Endodermal cell (in vitro differentiated cells): ENCODE measurements around the gene GJA1. TPM values are rescaled to one million over a fixed set of nuclear protein-coding genes. Genes with fewer than 3 reads are reported as not detected.
"Not testable (repeated sequence)": the region's sequence is repeated elsewhere in the genome, so short reads cannot be mapped to it uniquely, and the experiment has no call there.

Source experiments
- DNase-seq: peaks from one replicate; pipeline ENCODE4 v3.0.0-alpha.2; 2017
- H3K27ac ChIP-seq: 2 replicates; pipeline ENCODE4 v1.5.1; 2013; ENCODE audit warnings: mild to moderate bottlenecking, low read depth, low read length, moderate library complexity
- H3K27me3 ChIP-seq: 2 replicates; pipeline ENCODE4 v1.6.1; 2013; ENCODE audit warnings: mild to moderate bottlenecking, low read length, moderate library complexity; ENCODE audit not compliant: insufficient read depth, control insufficient read depth, poor library complexity, severe bottlenecking
- H3K36me3 ChIP-seq: 2 replicates; pipeline ENCODE4 v1.7.0; 2013; ENCODE audit warnings: mild to moderate bottlenecking, low read length, moderate library complexity; ENCODE audit not compliant: control insufficient read depth, insufficient read depth
- H3K4me1 ChIP-seq: one replicate; pipeline ENCODE4 v1.7.0; 2013; ENCODE audit warnings: low read length; ENCODE audit not compliant: control insufficient read depth, insufficient read depth
- H3K4me3 ChIP-seq: 2 replicates; pipeline ENCODE4 v1.5.1; 2013; ENCODE audit warnings: mild to moderate bottlenecking, low read length, moderate library complexity
- H3K9ac ChIP-seq: 2 replicates; pipeline ENCODE4 v1.6.1; 2013; ENCODE audit warnings: mild to moderate bottlenecking, low read length, moderate library complexity; ENCODE audit not compliant: poor library complexity, severe bottlenecking; ENCODE audit errors: extremely low read depth
- H3K9me3 ChIP-seq: 2 replicates; pipeline ENCODE4 v1.6.1; 2013; ENCODE audit warnings: mild to moderate bottlenecking, low read length, moderate library complexity; ENCODE audit not compliant: control insufficient read depth
- H3K27ac Mint-ChIP-seq: 2 replicates; pipeline ENCODE4 v1.8.0; 2020; ENCODE audit warnings: mixed read lengths
- H3K27me3 Mint-ChIP-seq: 2 replicates; pipeline ENCODE4 v1.8.0; 2021; ENCODE audit warnings: mild to moderate bottlenecking, mixed read lengths; ENCODE audit not compliant: insufficient read depth
- H3K36me3 Mint-ChIP-seq: 2 replicates; pipeline ENCODE4 v1.8.0; 2020; ENCODE audit warnings: low read depth, mixed read lengths
- H3K4me1 Mint-ChIP-seq: 2 replicates; pipeline ENCODE4 v1.8.0; 2020; ENCODE audit warnings: mixed read lengths
- H3K4me3 Mint-ChIP-seq: 2 replicates; pipeline ENCODE4 v1.8.0; 2020; ENCODE audit warnings: mild to moderate bottlenecking, moderate library complexity, mixed read lengths
- H3K9me3 Mint-ChIP-seq: 2 replicates; pipeline ENCODE4 v1.8.0; 2020; ENCODE audit warnings: mild to moderate bottlenecking, mixed read lengths
- WGBS, 2 experiments: methylation state at CpG; one replicate each; pipeline versions ENCODE4 v1.1.5 to v1.1.7; 2013; ENCODE audit warnings: missing lambda C conversion rate in 2 of 2, mixed read lengths in 1 of 2; ENCODE audit not compliant: insufficient coverage in 1 of 2, insufficient read length in 1 of 2; 5-methylcytosine and 5-hydroxymethylcytosine counted together
- total RNA-seq, 2 donors: library from RNA; stranded (reverse); fragmentation: NEBNext Ultra II Directional in 1 of 2; extraction: Animal tissue kit (Norgen Biotek cat#: 25700) in 1 of 2; gene quantifications; 2 replicates in 1 of 2; 3 replicates in 1 of 2; pipeline ENCODE4 v1.2.1, GENCODE V29; 2021
- TF ChIP-seq, protein P1 (sequence below): fragments of 200-600 bp; sonication (generic); conservative IDR thresholded peaks from 2 replicates; pipeline ENCODE4 v1.5.0; 2021; ENCODE audit warnings: antibody characterized with exemption, mild to moderate bottlenecking

The GJA1 gene
- total RNA-seq, 2 donors from 2014 or later: 706 to 1,121 TPM

DNA sequence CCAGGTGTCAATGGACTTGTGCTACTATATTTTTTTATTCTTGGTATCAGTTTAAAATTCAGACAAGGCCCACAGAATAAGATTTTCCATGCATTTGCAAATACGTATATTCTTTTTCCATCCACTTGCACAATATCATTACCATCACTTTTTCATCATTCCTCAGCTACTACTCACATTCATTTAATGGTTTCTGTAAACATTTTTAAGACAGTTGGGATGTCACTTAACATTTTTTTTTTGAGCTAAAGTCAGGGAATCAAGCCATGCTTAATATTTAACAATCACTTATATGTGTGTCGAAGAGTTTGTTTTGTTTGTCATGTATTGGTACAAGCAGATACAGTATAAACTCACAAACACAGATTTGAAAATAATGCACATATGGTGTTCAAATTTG lies 13.1 kb downstream of the GJA1 start:
- not testable (repeated sequence) for DNase-seq, H3K9me3 Mint-ChIP-seq, H3K27ac Mint-ChIP-seq, H3K27me3 Mint-ChIP-seq, H3K4me1 ChIP-seq, H3K4me3 Mint-ChIP-seq, H3K9me3 ChIP-seq, H3K4me3 ChIP-seq, H3K27me3 ChIP-seq, H3K9ac ChIP-seq, H3K27ac ChIP-seq
- peaks cover 72% of the 10 kb centered on the region for H3K36me3 ChIP-seq
- peaks cover 69% of the 10 kb centered on the region for H3K36me3 Mint-ChIP-seq
- 98 to 100% methylated on average over 1 to 2 of the region's 2 CpGs for WGBS, 2 experiments
- H3K4me1 Mint-ChIP-seq: peaks cover 32% of the 10 kb centered on the region

DNA sequence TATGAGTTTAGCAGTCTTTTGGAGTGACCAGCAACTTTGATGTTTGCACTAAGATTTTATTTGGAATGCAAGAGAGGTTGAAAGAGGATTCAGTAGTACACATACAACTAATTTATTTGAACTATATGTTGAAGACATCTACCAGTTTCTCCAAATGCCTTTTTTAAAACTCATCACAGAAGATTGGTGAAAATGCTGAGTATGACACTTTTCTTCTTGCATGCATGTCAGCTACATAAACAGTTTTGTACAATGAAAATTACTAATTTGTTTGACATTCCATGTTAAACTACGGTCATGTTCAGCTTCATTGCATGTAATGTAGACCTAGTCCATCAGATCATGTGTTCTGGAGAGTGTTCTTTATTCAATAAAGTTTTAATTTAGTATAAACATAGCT lies 13.9 kb downstream of the GJA1 start:
- TF ChIP-seq, protein P1, sequence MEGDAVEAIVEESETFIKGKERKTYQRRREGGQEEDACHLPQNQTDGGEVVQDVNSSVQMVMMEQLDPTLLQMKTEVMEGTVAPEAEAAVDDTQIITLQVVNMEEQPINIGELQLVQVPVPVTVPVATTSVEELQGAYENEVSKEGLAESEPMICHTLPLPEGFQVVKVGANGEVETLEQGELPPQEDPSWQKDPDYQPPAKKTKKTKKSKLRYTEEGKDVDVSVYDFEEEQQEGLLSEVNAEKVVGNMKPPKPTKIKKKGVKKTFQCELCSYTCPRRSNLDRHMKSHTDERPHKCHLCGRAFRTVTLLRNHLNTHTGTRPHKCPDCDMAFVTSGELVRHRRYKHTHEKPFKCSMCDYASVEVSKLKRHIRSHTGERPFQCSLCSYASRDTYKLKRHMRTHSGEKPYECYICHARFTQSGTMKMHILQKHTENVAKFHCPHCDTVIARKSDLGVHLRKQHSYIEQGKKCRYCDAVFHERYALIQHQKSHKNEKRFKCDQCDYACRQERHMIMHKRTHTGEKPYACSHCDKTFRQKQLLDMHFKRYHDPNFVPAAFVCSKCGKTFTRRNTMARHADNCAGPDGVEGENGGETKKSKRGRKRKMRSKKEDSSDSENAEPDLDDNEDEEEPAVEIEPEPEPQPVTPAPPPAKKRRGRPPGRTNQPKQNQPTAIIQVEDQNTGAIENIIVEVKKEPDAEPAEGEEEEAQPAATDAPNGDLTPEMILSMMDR: no peak
- no peak overlapping the region for H3K27ac Mint-ChIP-seq
- H3K27ac ChIP-seq: no peak overlapping the region

DNA sequence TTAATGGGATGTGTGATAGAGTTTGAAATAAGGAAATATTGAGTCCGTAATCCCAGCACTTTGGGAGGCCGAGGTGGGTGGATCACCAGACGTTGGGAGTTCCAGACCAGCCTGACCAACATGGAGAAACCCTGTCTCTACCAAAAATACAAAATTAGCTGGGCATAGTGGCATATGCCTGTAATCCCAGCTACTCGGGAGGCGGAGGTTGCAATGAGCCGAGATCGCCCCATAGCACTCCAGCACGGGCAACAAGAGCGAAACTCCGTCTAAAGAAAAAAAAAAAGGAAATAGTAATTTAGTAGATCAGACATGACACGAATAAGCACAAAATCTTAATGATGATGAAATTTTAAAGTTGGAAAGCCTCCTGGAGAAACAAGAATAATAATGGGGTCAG lies 14.8 kb downstream of the GJA1 start:
- no peak for DNase-seq
- peaks cover 4% of the 10 kb centered on the region for H3K9me3 ChIP-seq
- H3K27me3 ChIP-seq: no peaks in the 10 kb centered on the region
- H3K36me3 ChIP-seq: peaks cover 55% of the 10 kb centered on the region
- H3K27ac ChIP-seq: no peak overlapping the region
- TF ChIP-seq, protein P1: no peak
- Mint-ChIP-seq H3K9me3 (no peaks in the 10 kb centered on the region), H3K27me3 (no peaks in the 10 kb centered on the region), H3K36me3 (peaks cover 52% of the 10 kb centered on the region), H3K27ac (no peak overlapping the region), H3K4me1 (peaks cover 15% of the 10 kb centered on the region), H3K4me3 (no peak overlapping the region)
- H3K4me3 ChIP-seq: no peak overlapping the region
- 89 to 96% methylated on average over 10 to 11 of the region's 11 CpGs for WGBS, 2 experiments
- no peak overlapping the region for H3K9ac ChIP-seq
- H3K4me1 ChIP-seq: no peaks in the 10 kb centered on the region

More for the DNA sequence above, 13.9 kb downstream of the GJA1 start:
- WGBS, 2 experiments: 92% methylated on average over 1 of the region's 1 CpG; no CpG with 5 or more reads in 1 of the 2 experiments
- Mint-ChIP-seq H3K4me3 (no peak overlapping the region), H3K4me1 (peaks cover 24% of the 10 kb centered on the region), H3K36me3 (peaks cover 61% of the 10 kb centered on the region), H3K9me3 (no peaks in the 10 kb centered on the region), H3K27me3 (no peaks in the 10 kb centered on the region)
- no peak overlapping the region for H3K9ac ChIP-seq
- H3K36me3 ChIP-seq: peaks cover 64% of the 10 kb centered on the region
- H3K4me3 ChIP-seq: no peak overlapping the region
- H3K27me3 ChIP-seq: no peaks in the 10 kb centered on the region
- H3K9me3 ChIP-seq: peaks cover 4% of the 10 kb centered on the region
- no peaks in the 10 kb centered on the region for H3K4me1 ChIP-seq
- no peak for DNase-seq

DNA sequence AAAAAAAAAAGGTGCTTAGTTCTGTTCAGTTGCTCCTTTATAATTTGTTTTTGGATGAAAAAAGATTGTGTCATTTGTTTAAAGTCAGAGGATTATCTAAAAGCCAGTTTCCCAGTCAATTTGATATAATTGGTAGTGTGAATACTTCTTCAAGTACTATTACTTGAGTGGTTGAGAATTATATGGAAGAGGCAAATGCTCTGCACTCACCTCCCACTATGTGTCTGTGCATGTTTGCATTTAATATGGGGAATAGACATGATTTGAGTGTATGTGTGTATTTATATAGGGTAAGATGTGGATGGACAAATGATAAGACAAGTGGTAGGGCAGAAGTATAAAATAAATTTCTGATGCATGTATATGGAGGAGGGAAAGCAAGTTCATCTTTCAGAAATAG lies 15.8 kb downstream of the GJA1 start:
- Histone ChIP-seq H3K4me1 (no peaks in the 10 kb centered on the region), H3K9ac (no peak overlapping the region), H3K36me3 (peaks cover 45% of the 10 kb centered on the region), H3K27ac (no peak overlapping the region), H3K27me3 (no peaks in the 10 kb centered on the region), H3K9me3 (peaks cover 4% of the 10 kb centered on the region), H3K4me3 (no peak overlapping the region)
- Mint-ChIP-seq H3K4me3 (no peak overlapping the region), H3K4me1 (peaks cover 13% of the 10 kb centered on the region), H3K27ac (no peak overlapping the region), H3K36me3 (peaks cover 43% of the 10 kb centered on the region), H3K27me3 (no peaks in the 10 kb centered on the region), H3K9me3 (no peaks in the 10 kb centered on the region)
- DNase-seq: no peak
- TF ChIP-seq, protein P1: no peak
